ENCODE results near the gene LSAMP.

Gene LSAMP

DNA sequence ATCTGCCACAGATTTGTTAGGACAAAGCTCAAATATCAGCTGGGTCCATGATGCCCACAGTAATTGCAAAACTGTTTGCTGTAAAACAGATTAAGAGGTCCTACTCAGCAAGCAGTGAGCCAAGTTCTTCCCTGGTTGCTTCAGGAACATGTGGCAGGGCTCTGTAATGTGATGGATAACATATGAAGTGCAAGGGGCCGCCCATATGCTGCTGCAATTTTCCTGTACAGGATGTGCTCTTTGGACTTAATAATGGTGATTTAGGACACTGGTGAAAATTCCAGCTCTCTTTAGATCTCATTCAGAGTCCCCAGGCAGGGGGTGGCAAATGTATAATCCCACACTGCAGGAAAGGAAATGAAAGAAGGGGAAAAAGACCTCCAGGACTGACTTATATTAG, 289.4 kb downstream of the LSAMP start:
- no peak for DNase-seq

GRCh38 chr3:116154389-116154788, 290.9 kb downstream of the LSAMP start:
- no peak for DNase-seq

DNA sequence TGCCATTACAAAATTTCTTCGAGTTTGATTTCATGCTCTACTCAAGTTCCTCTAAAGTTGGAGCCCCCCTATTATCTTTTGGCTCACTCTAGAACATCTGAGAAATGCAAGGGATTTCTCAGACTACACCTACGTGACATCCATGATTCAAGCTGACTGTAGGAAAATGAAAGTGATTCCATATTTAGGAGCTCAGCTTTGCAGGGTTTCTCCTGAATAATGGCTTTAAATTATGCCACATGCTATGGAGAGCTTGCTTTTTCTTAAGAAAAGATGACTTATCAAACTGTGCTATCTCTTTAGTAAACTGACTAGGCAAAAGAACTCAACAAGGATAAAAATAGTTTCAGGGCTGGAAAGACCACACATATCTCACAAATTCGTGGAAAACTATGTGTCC, 292.1 kb downstream of the LSAMP start:
- no peak for DNase-seq

GRCh38 chr3:116150655-116151167, 294.6 kb downstream of the LSAMP start:
- DNase-seq: no peak

- DNase-seq: no peak
These were observed 296.1 kb downstream of the LSAMP start for GRCh38 chr3:116148881-116149851.

DNA sequence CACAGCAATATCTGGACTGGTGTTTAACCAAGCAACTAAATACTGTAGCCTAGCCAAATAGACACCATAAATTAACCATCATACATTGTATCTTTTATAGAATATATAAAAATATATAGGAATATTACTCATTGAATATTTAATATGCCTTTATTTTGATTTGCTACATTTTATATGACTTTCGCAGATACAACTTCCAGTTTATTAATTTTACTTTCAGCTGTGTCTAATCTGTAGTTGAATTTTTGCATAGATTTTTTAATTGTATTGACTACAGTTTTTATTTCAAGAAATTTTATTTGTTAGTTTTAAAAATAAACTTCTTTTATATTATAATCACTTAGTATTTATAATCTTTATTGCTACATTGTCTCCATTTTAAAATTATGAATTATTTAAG, 299.7 kb downstream of the LSAMP start:
- no peak for DNase-seq

- DNase-seq: no peak
These were observed 303.6 kb downstream of the LSAMP start for GRCh38 chr3:116141724-116142123.

GRCh38 chr3:116140100-116140689, 305.1 kb downstream of the LSAMP start:
- DNase-seq: no peak

- no peak for DNase-seq
These were observed 305.6 kb downstream of the LSAMP start for GRCh38 chr3:116139641-116140040.

DNA sequence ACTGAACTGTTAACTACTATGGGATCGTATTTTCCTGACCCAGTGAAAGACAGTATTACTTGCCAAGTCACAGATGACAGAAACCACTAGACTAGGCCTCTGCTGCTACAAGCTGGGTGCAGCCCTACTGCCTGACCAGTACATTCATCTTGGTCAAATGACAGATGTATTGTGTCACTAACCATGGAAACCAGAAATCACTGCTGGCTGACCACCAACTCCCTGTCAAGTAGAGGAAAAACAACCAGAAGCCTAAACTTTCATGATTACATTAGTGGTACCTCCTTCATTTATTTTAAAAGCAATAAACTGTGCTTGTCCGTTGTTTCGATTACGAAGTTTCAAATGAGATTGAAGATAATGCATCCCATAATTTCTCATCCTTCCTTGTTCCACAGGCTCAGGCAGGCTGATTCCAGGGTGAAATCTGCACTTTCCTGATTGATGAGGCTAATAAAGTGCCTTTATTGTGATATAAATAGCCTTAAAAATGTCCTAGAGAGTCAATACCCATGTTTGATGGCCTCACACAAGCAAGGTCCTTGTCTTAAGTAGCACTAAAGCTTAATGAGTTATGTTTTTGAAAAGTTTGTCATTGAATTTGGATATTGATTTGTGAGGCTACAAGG, 309.7 kb downstream of the LSAMP start:
- DNase-seq: no peak

DNA sequence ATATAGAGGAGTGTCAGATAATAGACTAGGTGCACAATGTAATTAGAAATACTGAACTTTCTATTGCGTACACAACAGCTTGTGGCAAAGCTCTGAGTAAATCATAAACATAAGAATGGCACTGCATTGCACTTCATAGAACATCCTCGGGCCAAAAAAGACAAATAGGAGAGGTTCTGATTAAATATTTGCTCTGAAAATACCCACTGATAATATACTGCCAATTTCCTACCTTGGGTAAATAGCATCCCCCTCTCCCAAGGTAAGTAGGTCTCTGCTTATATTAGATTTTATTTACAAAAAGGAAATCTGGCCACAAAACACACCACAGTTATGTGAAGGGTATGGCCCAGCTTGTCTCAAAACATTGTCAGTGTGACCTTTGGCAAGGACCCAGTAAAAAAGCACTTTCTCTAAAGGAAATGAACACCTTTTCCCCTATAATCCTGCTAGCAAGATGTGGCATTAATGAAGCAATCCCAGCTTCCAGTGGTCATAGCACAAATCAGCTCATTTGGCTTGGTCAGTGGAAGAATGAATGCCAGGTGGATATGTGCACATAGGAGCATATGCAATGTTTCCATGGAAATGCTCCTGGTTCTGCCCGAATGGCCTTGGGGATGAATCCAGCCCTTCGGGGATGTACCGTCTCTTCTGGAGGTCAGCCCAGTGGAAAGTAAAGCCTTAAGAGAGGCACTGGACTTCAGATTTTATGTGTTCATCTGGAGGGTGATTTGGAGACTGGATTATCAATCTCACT, 315.9 kb downstream of the LSAMP start:
- DNase-seq: no peak

- no peak for DNase-seq
These were observed 317.8 kb downstream of the LSAMP start for GRCh38 chr3:116127464-116127863.

- DNase-seq: no peak
These were observed 321.1 kb downstream of the LSAMP start for GRCh38 chr3:116124166-116124565.

DNA sequence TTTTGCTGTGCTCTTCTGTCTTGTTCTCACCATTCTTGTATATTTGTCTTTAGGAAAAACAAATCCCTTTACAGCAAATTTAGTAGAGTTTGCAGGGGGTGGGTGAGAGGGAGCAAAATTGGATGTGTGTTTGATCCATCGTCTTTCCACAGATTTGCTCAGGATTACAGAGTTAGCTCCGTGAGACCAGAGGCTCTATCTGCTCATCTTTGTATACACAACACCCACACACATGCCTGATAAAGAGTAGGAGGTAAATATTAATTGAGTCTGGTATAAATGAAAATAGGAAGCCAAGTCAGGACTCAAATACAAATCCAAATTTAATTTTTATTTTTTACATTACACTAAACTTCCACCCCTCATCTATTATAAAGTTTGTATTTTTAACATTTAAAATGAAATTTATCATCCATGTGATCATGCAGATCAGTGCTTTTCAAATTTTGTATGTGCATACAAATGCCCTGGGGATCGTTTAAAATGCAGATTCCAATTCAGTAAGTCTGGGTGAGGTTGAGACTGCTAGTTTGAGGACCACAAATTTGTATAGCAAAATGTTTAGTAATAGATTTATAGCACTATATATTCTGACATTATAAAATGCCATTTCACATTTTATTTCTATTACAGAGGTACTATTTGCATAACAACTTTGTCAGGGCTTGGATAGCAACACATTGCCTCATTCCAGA, 326.7 kb downstream of the LSAMP start:
- no peak for DNase-seq

- no peak for DNase-seq
These were observed 330.7 kb downstream of the LSAMP start for GRCh38 chr3:116114586-116114985.

- no peak for DNase-seq
These were observed 332.6 kb downstream of the LSAMP start for GRCh38 chr3:116112696-116113095.

DNA sequence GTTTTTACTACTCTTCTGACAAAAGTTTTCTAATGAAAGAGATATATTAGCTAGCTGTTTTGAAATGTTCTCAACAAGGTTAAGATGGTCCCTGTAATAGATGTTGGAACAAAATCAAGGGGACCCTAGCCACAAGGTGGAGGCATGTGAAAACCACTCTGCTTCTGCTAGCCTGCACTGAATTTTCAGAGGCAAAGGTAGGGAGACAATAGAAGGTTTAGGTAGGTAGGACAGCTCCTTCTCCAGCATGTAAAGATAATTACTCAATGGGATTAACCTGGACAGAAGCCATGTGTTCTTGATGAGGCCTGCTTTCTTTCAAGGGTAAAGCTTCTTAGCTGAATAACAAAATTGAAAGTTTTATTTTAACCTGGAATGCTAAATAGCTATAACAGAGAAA, 333.5 kb downstream of the LSAMP start:
- no peak for DNase-seq

DNA sequence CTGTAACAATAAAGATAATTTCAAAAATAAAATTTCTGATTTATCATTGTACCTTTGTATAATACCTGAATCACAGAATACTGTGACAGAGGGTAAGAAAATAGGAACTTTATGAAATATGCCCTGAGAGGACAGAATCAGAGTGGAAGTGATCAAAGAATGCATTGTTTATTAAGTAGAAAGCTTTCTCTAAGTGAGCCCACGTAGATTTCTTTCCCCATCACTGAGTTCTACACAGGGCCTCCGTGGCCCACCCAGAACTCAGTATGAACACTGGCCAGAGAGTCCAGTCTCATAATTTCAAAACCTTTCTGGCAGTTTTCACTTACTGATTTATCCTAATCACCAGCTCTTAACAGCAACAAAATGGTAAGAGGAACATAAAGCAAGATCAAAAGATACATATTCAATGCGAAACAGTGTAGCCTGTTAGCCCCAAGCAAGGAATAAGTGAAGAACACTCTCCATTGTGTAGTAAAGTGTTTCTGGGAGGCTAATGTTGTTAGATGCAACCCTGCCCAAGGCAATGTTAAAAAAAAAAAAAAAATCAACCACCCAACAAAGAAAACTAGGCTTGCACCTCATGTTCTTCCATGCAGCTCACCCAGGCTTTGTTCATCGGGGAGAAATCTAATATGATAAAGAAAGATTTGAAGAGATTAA, 341.3 kb downstream of the LSAMP start:
- no peak for DNase-seq

GRCh38 chr3:116102037-116102436, 343.2 kb downstream of the LSAMP start:
- DNase-seq: no peak

- no peak for DNase-seq
These were observed 348.1 kb downstream of the LSAMP start for GRCh38 chr3:116097226-116097625.

DNA sequence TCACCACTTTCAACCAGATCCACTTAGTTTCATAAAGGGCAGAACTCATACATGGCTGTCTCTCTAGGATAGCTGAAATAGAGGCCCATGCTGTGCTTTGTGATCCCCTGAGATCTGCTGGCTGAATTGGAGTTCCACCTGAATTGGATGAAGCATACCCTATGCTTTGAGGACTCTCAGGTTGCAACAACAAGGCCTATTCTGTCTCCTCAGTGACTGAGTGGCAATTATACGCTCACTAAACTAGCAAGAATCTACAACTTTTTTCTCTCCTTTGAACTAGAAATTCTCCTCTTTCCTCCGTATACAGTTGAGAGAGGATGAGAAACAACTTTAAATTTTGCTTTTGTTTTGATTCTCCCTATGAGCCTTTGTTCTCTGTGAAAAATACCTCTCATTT, 348.7 kb downstream of the LSAMP start:
- no peak for DNase-seq

DNA sequence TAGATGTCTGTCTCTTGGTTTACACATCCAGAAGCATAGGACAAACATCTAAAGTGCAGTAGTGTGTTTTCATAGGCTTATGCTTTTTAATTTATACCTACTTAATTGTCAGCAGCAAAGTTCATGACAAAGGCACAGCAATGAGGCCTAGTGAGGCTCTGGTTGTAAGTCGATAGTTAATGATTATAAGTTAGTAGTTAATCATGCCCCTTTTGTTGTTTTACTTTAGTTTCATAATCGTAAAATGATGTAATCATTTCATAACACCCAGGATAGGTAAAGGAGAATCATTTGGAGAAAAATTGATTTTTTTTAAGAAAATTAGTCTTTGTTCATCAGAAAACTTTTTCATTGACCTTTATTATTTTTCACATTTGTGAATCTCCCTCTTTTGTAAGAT, 351.9 kb downstream of the LSAMP start:
- no peak for DNase-seq

Measured in DMS79 treated with DMSO at 0.1 percent for 48 hours (cell line).